HPDE6-E6E7 (cell line): Measurements from ENCODE around the gene UBE2G1.
"Not testable (repeated sequence)": the region's sequence is repeated elsewhere in the genome, so short reads cannot be mapped to it uniquely, and the experiment has no call there.

Source experiments
- DNase-seq: peaks from one replicate; pipeline ENCODE4 v3.0.0; 2011; ENCODE audit warnings: missing footprints; ENCODE audit errors: extremely low spot score

UBE2G1 gene

DNA sequence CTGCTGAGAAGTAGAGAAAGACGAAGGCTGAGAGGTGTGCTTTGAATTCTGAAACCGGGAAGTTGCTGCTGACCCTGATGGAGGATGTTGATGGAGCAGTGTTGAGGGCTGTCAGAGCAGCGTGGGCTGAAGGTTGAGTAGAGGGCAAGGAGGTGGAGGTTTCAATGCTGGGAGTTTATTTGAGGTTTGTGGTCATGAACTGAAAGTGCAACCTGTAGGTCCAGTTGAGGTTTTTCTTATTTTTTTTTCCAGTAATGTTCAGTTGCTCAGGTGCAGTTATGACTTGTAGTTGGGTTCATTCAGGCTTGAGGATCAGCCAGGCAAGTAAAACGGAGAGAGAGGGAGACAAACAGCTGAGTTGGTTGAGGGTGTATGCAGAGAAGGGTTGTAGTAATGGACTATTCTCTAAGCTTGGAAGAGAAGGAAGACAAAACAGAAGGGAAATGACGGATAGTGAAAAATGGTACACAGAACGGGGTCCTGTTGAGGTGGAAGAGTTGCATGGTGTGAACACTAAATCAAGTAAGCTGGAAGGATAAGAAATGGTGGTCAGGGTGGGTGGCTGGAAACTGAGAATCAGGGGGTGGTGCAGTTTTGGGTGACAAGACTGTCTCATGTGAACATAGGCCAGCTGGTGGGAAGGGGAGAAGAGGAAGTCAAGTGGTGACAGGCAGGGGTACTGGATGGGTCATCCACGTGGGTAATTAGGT is 8.7 kb upstream of the UBE2G1 start:
- no peak for DNase-seq

DNA sequence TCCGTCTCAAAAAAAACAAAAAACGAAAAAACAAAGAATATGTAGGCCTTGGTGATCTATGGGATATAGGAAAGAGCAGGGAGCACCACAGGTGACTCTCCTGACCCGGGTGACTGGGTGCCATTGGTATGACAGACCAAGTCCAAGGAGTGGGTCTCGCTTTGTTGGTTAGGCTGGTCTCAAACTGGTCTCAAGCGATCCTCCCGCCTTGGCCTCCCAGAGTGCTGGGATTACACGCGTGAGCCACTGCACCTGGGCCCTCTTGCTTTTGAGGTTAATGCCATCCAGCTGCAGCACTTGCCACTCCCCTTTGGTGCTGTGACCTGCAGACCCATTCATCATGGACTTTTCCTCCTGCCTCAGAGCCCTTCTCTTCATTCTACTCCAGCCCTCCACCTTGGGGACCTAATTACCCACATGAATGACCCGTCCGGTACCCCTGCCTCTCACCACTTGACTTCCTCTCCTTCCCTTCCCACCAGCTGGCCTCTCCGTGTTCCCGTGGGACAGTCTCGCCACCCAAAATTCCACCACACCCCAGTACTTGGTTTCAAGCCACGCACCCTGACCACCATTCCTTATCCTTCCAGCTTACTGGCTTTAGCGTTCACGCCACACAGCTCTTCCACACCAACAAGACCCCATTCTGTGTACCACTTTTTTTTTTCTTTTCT is 3.2 kb upstream of the UBE2G1 start:
- DNase-seq = no peak

DNA sequence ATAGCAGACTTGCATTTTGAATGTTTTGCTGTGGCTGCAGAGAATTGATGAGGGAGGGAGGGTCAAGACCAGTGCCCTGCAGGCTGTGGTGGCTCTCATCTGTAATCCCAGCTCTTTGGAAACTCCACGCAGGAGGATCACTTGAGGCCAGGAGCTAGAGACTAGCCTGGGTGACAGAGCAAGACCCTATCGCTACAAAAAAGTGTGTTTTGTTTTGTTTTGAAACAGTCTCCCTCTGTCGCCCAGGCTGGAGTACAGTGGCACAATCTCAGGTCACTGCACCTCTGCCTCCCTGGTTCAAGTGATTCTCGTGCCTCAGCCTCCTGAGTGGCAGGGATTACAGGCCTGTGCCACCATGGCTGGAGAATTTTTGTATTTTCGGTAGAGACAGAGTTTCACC is 1.9 kb upstream of the UBE2G1 start:
- DNase-seq = no peak

DNA sequence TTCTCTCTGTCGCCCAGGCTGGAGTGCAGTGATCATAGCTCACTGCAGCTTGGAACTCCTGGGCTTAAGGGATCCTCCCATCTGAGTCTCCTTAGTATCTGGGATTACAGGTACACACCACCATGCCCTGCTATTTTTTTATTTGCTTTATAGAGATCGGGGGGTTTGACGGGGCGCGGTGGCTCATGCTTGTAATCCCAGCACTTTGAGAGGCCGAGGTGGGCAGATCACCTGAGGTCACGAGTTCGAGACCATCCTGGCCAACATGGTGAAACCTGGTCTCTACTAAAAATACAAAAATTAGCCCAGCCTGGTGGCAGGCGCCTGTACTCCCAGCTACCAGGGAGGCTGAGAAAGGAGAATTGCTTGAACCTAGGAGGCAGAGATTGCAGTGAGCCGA is 702 bp upstream of the UBE2G1 start:
- not testable (repeated sequence) for DNase-seq

DNA sequence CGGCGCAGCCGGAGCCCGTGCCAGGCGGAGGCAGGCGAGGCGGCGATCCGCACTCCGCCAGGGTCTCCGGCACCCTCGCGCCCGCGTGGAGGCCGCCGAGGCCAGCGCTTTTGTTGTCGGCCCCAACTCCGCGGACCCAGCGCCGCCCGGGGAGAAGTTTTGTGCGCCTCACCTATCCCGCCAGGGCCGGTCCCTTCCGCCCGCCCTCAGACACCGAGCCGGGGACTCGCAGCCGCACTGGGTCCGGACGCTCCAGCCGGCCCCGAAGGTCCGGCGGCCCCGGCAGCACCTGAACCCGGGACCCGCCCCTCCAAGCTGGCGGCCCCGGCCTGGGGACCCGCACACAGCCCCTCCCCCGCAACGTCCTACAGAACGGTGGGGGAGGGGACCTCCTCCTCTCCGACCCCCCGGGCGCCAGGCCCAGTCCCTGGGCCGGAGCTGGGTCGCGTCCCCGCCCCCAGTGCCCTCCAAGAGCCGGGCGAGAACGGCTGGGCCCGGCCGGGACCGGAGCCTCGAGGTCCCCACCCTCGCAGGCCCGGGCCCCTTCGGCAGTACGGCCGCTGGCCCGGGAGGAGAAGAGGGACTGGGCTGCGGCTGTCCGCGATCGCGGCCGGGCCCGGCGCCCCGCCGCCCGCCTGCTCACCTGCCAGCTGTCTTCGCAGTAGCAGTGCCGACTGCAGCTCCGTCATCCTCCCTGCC is 698 bp downstream of the UBE2G1 start:
- DNase-seq = peak; percentile 31

DNA sequence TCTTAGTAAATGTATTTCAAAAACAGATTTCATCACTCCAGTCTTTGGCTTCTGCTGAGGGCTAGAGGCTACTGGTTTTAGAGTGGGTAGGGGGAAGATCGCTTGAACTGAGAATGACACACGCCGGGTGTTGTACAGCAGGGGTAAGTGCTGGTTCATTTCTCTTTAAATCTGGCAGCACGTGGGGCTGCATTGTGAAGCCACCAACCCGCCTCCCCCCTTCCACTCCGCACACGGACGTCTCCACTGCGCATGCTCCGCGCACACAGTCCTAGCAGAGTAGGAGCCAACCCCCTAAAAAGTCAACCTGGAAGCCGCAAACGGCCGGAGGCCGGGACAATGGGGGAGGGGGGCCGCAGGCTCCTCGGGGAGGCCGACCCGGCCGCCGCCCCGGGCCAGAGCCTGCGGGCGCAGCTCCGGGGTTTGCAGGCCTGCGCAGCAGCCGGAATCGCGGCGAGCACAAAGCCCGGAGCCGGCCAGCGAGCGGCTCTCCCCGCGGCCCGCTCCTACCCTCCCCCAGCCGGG is 1.3 kb downstream of the UBE2G1 start:
- peak; percentile 84 for DNase-seq

DNA sequence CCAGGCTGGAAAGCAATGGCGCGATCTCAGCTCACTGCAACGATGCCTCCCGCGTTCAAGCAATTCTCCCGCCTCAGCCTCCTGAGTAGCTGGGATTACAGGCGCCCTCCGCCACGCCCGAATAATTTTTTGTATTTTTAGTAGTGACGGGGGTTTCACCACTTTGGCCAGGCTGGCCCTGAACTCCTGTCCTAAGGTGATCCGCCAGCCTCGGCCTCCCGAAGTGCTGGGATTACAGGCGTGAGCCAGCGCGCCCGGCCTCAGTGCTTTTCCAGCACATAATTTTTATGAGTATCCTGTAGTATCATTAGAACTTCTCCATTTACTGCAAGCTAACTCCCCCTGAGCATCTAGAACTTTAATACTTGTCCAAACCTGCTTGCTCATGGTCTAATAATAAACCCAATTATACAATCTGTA is 1.8 kb downstream of the UBE2G1 start:
- DNase-seq = no peak

DNA sequence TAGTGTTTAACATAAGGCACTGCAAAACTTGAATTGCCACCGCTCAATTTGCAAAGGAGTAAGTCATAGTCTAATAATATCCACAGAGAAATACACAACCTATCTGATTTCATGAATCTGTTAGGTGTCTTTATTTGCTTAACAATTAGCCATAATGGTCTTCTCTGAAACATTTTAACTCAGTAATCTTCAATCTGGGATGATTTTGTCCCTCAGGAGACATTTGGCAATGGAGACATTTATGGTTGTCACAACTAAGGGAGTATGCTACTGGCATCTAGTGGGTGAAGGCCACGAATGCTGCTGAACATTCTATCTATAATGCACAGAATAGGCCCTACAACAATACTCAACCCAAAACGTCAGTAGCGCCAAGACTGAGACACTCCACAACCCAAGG is 4.3 kb downstream of the UBE2G1 start:
- no peak for DNase-seq

DNA sequence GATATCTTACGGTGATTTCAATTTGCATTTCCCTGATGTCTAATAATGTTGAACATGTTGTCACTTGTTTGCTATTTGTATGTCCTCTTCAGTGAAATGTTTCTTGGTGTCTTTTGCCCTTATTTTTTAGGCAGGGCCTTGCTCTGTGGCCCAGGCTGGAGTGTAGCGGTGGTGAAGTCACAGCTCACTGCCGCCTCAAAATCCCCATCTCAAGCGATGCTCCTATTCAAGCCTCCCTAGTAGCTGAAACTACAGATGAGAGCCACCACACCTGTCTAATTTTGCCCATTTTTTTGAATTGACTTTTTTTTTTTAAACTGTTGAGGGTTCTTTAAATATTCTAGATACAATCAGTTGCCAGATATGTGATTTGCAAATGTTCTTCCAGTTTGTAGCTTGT is 8.3 kb downstream of the UBE2G1 start:
- DNase-seq = no peak

DNA sequence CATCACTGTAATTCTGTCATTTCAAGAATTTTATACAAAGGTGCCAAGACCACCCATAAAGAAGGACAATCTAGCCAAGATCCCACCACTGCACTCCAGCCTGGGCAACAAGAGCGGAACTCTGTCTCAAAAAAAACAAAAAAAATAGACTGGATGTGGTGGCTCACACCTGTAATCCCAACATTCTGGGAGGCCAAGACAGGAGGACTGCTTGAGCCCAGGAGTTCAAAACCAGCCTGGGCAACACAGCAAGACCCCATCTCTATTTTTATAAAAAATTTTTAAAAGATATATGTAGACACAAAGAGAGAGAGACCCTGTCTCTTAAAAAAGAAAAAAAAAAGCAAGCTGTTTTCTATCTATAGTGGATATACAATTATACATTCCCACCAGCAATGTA is 8.8 kb downstream of the UBE2G1 start:
- no peak for DNase-seq

DNA sequence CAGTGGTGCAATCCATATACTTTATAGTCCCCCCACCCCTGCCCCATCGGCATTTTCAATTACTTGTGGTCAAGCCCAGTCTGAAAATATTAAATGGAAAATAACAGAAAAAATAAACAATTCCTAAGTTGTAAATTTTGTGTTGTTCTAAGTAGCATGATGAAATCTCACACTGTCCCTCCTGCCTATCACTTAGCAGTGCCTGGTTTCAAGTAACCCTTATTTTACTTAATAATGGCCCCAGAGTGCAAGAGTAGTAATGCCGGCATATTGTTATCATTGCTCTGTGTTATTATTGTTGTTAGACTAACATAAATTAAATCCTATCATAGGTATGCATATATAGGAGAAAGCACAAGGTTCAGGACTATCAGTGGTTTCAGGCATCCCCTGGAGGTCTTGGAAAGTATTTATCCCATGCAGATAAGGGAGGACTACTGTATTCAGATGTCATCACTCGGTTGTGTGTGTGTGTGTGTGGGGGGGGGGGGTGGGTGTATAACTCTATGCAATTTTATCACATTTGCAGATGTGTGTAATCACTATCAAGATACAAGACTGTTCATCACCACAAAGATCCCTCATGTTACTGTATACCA is 9.3 kb downstream of the UBE2G1 start:
- DNase-seq = no peak

DNA sequence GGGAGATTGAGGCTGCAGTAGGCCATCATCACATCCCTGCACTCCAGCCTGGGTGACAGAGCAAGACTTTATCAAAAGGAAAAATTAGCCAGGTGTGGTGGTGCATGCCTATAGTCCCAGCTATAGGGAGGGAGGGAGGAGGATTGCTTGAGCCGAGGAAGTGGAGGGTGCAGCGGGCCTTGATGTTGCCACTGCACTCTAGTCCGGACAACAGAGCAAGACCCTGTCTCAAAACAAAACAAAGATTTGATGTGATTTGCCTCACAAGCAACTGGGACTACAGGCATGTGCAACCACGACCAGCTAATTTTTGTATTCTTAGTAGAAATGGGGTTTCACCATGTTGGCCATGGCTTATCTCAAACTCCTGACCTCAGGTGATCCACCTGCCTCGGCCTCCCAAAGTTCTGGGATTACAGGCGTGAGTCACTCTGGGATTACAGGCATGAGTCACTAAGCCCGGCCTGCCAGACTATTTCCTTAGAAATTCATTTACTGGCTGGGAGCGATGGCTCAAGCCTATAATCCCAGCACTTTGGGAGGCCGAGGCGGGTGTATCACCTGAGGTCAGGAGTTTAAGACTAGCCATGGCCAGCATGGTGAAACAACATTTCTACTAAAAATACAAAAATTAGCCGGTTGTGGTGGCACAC is 11.5 kb downstream of the UBE2G1 start:
- DNase-seq = no peak

DNA sequence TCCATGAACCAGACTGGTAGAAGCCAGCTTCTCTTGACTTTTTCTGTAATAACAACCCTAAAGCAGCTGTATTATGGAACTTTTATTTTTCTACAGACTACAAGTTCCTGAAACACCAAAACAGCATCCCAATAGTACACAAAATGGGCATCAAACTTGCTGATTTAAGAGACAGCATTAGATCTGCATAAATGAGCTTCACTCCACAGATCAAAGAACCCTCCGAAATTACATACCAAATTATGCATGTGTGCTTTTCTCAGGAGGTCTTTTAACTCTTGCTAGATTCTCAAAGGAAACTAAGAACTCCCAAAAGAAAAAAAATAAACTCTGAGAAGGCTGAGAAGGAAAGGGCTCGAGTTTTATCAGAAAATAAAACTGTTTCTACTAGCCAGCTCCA is 12.3 kb downstream of the UBE2G1 start:
- DNase-seq = no peak

DNA sequence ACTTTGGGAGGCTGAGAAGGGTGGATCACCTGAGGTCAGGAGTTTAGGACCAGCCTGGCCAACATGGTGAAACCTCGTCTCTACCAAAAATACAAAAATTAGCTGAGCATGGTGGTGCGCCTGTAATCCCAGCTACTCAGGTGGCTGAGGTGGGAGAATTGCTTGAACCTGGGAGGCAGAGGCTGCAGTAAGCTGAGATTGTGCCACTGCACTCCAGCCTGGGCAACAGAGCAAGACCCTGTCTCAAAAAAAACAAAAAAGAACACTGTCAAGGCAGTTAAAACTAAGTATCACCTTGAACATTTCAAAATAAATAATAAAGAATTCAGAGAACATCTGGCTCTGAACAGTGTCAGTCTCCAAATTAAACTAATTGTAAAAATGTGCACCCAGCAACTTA is 16.3 kb downstream of the UBE2G1 start:
- not testable (repeated sequence) for DNase-seq

DNA sequence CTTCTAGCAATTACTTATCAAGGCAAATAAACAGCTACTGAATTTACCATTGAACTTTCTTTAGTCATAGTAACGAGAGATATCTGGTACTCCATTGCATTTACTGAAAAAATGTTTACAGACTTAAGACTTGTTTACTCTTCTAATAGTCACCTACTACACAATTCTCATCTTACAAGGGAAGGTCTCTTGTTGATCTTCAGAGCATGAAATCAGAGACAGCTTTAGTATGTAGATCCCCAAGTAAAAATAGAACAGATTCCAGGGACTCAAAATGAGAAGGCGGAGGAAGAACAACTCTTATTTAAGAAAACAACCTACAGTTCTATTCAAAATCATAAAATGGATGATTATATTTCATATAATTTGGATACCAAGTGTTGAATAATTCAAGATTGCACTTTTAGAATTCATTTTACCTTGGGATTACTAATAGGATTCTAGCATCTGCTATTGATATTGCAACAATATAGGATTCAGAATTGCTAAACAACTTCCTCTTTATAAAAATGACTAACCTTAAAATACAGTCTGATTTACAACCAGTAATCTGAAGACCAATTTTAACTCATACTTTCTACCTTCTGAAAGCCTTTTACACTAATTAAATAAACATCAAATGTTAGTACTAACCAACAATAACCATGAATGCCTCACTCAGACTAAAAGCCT is 20.8 kb downstream of the UBE2G1 start:
- DNase-seq = no peak

DNA sequence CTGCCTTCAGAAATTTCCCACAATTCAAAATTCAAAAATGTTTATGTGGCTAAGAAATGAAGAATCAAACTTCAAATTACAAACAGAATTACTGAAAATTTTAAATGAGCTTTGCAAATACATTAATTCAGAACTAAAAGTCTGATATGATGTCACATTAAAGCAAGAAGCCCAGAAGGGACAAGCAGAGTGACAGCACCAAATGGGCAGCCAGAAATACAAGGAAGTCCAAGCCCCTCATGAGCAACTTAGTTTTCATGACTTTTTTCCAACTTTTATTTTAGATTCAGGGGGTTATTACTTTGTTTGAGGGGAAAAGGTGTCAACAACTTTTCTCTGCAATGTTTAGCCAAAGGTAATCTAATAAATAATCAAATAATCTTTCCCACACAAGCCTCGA is 21.5 kb downstream of the UBE2G1 start:
- DNase-seq = no peak

DNA sequence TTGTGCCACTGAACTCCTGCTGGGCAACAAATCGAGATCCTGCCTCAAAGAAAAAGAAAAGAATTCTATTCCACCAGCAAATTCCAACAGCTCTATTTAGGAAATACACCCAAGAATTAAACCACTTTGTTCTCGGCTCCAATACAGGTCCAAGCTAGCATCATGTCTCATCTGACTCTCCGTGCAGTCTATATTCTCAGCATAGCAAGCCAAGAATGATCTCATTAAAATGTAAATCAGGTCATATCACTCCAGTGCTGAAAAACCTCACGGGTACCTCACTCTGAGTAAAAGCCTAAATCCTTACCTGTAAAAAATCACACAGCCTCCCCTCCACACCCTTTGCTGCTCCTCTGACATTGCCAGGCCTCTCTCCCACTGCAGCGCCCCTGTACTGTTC is 23.9 kb downstream of the UBE2G1 start:
- no peak for DNase-seq

DNA sequence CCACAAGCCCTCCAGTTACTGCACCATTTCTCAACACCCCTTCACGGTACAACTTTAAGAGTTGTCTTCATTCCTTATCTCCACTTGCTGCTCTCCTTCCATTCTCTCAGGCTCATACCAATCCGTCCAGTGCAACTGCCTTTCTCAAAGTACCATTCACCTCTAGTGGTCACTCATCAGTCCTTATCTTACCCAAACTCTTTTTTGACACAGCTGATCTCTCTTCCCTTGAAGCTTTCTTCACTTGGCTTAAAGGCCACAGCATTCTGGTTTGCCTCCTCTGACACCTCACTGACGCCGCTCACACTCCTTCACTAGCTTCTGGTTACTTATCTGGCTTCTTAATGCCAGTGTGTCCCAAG is 24.9 kb downstream of the UBE2G1 start:
- no peak for DNase-seq

DNA sequence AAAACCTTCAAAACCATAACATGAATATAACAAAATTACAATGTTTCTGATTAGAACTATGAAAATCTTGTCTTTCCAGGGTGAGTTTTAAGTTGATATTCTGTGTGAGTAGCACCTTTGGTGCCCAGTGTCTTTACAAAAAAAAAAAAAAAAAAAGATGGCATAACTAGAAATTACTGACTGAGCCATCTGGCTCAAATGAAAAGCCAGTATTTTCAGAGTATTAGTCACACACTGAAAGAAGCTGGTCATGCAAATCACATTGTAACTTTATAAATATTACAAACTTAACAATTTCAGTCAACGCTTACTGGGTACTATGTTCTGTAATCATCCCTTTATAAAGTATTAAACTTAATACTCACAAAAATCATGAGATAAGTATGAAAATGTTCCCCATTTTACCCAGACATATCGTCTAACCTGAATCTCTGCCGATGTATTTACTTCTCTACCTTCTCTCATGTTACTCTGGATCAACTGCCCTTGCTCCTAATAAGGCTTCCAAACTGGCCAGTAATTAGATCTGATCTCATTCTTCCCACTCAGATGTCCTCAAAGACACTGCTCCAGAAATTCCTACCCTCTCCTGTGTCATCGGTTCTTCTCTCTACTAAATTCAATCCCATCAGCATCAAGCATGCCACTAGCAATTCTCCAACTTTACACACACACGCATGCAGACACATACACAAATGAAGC is 25.4 kb downstream of the UBE2G1 start:
- DNase-seq = no peak

DNA sequence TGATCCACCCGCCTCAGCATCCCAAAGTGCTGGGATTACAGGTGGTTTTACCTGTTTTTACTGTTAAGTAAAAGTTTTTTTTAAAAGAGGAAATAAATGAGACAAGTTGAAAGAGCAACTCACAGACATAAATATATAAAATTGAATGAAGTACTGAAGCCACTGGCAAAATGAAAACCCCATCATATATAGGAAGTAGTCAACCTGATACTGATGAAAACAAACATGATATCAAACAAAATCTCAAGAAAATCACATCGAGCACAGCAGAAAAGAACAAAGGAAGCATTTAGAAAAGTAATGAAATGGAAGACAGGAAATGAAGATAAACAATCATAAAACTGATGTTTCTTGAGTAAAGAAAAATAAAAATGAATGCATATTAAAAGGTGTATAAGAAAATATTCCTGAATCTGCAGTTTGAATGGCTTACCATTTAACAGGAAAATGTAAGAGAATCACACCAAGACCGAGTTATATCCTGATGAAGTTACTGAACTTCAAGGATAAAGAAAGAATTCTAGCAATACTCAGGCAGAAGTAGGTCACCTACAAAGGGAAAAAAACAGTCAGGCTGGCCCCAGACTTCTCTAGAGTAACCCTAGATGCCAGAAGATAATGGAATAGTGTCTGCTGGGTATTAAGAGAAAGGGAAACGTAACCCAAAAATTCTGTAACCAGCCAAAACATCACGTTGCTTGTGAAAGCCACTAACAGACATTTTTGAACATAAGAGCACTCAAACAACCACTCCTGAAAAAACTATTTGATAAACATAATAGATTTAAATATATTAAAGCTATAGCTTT is 31.5 kb downstream of the UBE2G1 start:
- DNase-seq = no peak
